Activated CD8-positive, alpha-beta T cell treated with anti-CD3 and anti-CD28 coated beads for 36 hours (primary cell): ENCODE data around the gene NFIC. TPM values are rescaled to one million over a fixed set of nuclear protein-coding genes. Genes with fewer than 3 reads are reported as not detected.
A peak's percentile ranks its signal among the peaks of the same experiment; 100 is the strongest.

Experiments
- ATAC-seq: fragments of 200-7000 bp; cut with Tn5 transposase; one replicate; pipeline ENCODE4 v1.10.0; 2021; ENCODE audit warnings: mild to moderate bottlenecking, moderate library complexity
- CTCF ChIA-PET: fragments of 350-600 bp; sonication (Branson Sonifier 250); formaldehyde crosslinking; loops from one replicate; lab custom pipeline; 2021; ENCODE audit warnings: antibody characterized with exemption; lab: Charles Lee
- POLR2A ChIA-PET: fragments of 350-600 bp; sonication (Branson Sonifier 250); formaldehyde crosslinking; loops from one replicate; lab custom pipeline; 2021; ENCODE audit warnings: antibody characterized with exemption; lab: Charles Lee
- DNase-seq: peaks from one replicate; pipeline ENCODE4 v3.0.0-alpha.2; 2020
- H3K27ac Mint-ChIP-seq: one replicate; pipeline ENCODE4 v1.8.0; 2021; ENCODE audit warnings: mild to moderate bottlenecking, mixed read lengths
- H3K27me3 Mint-ChIP-seq: one replicate; pipeline ENCODE4 v1.8.0; 2021; ENCODE audit warnings: mixed read lengths
- H3K36me3 Mint-ChIP-seq: one replicate; pipeline ENCODE4 v1.8.0; 2021; ENCODE audit warnings: low read depth, mixed read lengths
- H3K4me1 Mint-ChIP-seq: one replicate; pipeline ENCODE4 v1.8.0; 2021; ENCODE audit warnings: low read depth, mixed read lengths
- H3K4me3 Mint-ChIP-seq: one replicate; pipeline ENCODE4 v1.8.0; 2021; ENCODE audit warnings: mild to moderate bottlenecking, moderate library complexity, mixed read lengths
- H3K9me3 Mint-ChIP-seq: one replicate; pipeline ENCODE4 v1.8.0; 2021; ENCODE audit warnings: mixed read lengths
- CTCF ChIP-seq: fragments of 200-600 bp; IDR thresholded peaks from one replicate; pipeline ENCODE4 v1.8.0; 2022; ENCODE audit warnings: antibody characterized with exemption, mild to moderate bottlenecking
- intact Hi-C: fragments of 100-400 bp; cut with micrococcal nuclease; formaldehyde crosslinking; loops from one replicate; pipeline ENCODE4 v1.10.0; 2022
- total RNA-seq, 2 experiments: library from RNA; stranded (reverse); gene quantifications; one replicate each; pipeline ENCODE4 v1.2.3, GENCODE V29; 2021

Gene NFIC
- total RNA-seq, 2 experiments from 2014 or later, result 19.0 to 20.8 TPM

DNA sequence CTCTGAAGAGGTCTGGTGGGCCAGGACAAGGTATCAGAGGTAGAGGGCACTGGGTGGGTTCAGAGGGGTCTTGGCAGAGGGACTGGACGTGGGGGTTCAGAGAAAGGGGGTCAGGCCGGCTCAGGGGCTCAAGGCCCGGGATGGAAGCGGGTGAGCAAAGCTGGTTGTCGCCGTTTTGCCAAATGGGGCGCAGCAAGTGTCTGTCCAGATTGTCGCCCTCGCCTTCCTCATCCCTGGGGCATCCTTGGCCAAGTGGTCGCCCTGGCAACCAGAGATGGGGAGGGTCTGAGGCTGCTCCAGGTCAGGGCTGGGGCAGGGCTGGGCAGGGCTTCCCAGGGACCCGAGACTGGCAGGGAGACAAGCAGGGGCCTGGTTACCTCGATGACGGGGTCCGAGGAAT is 127.3 kb downstream of the NFIC start:
- POLR2A ChIA-PET, result interaction anchor here (1.8 kb wide), 1 partner anchor 14 kb away, joined by 6 read pairs; the partner anchor contains the start of gene SMIM24

DNA sequence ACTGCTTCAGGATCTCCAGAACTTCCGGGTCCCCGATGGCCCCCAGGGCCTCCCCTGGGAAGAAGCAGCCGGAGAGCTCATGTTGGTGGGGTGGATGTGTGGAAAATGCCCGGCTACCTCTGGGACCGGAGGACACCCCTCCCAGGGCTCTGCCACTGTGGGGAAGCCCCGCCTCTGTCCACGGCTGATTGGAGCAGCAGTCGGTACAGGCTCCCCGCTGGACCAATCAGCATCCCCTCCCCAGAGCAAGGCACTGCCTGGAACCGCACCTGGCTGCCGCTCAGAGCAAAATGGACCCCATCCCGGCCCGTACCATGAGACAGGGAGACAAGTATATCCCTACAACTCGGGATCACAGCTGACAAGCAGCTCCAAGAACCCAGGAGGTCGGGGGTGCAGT is 127.7 kb downstream of the NFIC start:
- TF ChIP-seq CTCF, result no peak
- ChIA-PET CTCF (interaction anchor here (1.0 to 1.8 kb wide), 3 partner anchors 9 to 189 kb away, joined by 4 to 10 read pairs (median 5); no protein-coding TSS in a partner anchor), POLR2A (interaction anchor here (0.9 to 1.8 kb wide), 2 partner anchors 14 to 15 kb away, joined by 5 to 6 read pairs; partner anchors contain the start of gene SMIM24)
- Mint-ChIP-seq H3K9me3 (no peaks in the 10 kb centered on the region), H3K4me3 (no peak overlapping the region), H3K36me3 (peaks cover 22% of the 10 kb centered on the region), H3K27ac (peak overlapping the region; percentile 5), H3K27me3 (no peaks in the 10 kb centered on the region), H3K4me1 (peaks cover 16% of the 10 kb centered on the region)
- intact Hi-C loops, result no loop called here
- ATAC-seq, result peak; percentile 83
- DNase-seq, result peak; percentile 64

More for the DNA sequence above, 127.3 kb downstream of the NFIC start:
- no peak for TF ChIP-seq CTCF
- H3K27ac Mint-ChIP-seq, result no peak overlapping the region
- no peak for ATAC-seq
- H3K9me3 Mint-ChIP-seq, result no peaks in the 10 kb centered on the region
- no peaks in the 10 kb centered on the region for H3K27me3 Mint-ChIP-seq
- DNase-seq, result no peak
- peaks cover 14% of the 10 kb centered on the region for H3K4me1 Mint-ChIP-seq
- intact Hi-C loops, result no loop called here
- peaks cover 21% of the 10 kb centered on the region for H3K36me3 Mint-ChIP-seq
- H3K4me3 Mint-ChIP-seq, result no peak overlapping the region
- CTCF ChIA-PET, result interaction anchor here (1.0 to 1.8 kb wide), 2 partner anchors 9 to 21 kb away, joined by 4 to 10 read pairs; no protein-coding TSS in a partner anchor

GRCh38 chr19:3494559-3494958 is 128.2 kb downstream of the NFIC start:
- no peak for TF ChIP-seq CTCF
- H3K36me3 Mint-ChIP-seq, result peaks cover 24% of the 10 kb centered on the region
- ATAC-seq (peak; percentile 73), DNase-seq (peak; percentile 76)
- no peak overlapping the region for H3K4me3 Mint-ChIP-seq
- CTCF ChIA-PET, result interaction anchor here (1.0 to 1.8 kb wide), 3 partner anchors 9 to 190 kb away, joined by 4 to 10 read pairs (median 5); no protein-coding TSS in a partner anchor
- no peaks in the 10 kb centered on the region for H3K27me3 Mint-ChIP-seq
- POLR2A ChIA-PET, result interaction anchor here (0.5 to 1.8 kb wide), 4 partner anchors 13 to 30 kb away, joined by 3 to 6 read pairs (median 4); partner anchors contain the start of gene SMIM24
- no peaks in the 10 kb centered on the region for H3K9me3 Mint-ChIP-seq
- peaks cover 19% of the 10 kb centered on the region for H3K4me1 Mint-ChIP-seq
- peak overlapping the region; percentile 57 for H3K27ac Mint-ChIP-seq
- intact Hi-C loops, result no loop called here

- CTCF ChIA-PET, result interaction anchor here (1.2 to 8.9 kb wide), 3 partner anchors 11 to 192 kb away, joined by 3 to 54 read pairs (median 3); partner anchors contain the start of gene SMIM44
- DNase-seq (no peak), ATAC-seq (no peak)
- no peak for TF ChIP-seq CTCF
- Mint-ChIP-seq H3K4me1 (peaks cover 27% of the 10 kb centered on the region), H3K36me3 (peaks cover 24% of the 10 kb centered on the region), H3K27me3 (no peaks in the 10 kb centered on the region), H3K4me3 (no peak overlapping the region), H3K27ac (no peak overlapping the region), H3K9me3 (no peaks in the 10 kb centered on the region)
- POLR2A ChIA-PET, result interaction anchor here (0.6 to 0.9 kb wide), 2 partner anchors 13 to 28 kb away, joined by 3 read pairs; partner anchors contain the start of gene SMIM44
- intact Hi-C loops, result no loop called here
These were observed 130.2 kb downstream of the NFIC start for GRCh38 chr19:3496392-3497273.
